ENCODE data around the gene ALOX12.
"Not testable (repeated sequence)": the region's sequence is repeated elsewhere in the genome, so short reads cannot be mapped to it uniquely, and the experiment has no call there.

Gene ALOX12

GRCh38 chr17:7047566-7047965 is 51.7 kb downstream of the ALOX12 start:
- no peak overlapping the region for H3K4me3 ChIP-seq (replicated peaks in 1 of 2; ENCODE audit: low read depth in 2 of 2, low read length in 2 of 2)
- TF ChIP-seq CTCF (IDR thresholded peaks at IDR 0.05; ENCODE audit: low read depth, low read length), result no peak
- peak in 1 of 2 donors; percentile 24 for DNase-seq (ENCODE audit: low read depth in 2 of 2)

GRCh38 chr17:7048968-7049367 is 53.1 kb downstream of the ALOX12 start:
- no peak for TF ChIP-seq CTCF (IDR thresholded peaks at IDR 0.05; ENCODE audit: low read depth, low read length)
- peak in 1 of 2 donors; percentile 22 for DNase-seq (ENCODE audit: low read depth in 2 of 2)
- no peak overlapping the region for H3K4me3 ChIP-seq (replicated peaks in 1 of 2; ENCODE audit: low read depth in 2 of 2, low read length in 2 of 2)

- not testable (repeated sequence) for H3K4me3 ChIP-seq (replicated peaks in 1 of 2; ENCODE audit: low read depth in 2 of 2, low read length in 2 of 2); DNase-seq (ENCODE audit: low read depth in 2 of 2)
Measured at GRCh38 chr17:7050583-7050982, 54.7 kb downstream of the ALOX12 start.

- TF ChIP-seq CTCF (IDR thresholded peaks at IDR 0.05; ENCODE audit: low read depth, low read length), result no peak
- H3K4me3 ChIP-seq (replicated peaks in 1 of 2; ENCODE audit: low read depth in 2 of 2, low read length in 2 of 2), result no peak overlapping the region
- peak in 1 of 2 donors; percentile 48 for DNase-seq (ENCODE audit: low read depth in 2 of 2)
Measured at GRCh38 chr17:7056386-7056785, 60.5 kb downstream of the ALOX12 start.

- peak; percentile 56 to 81 for DNase-seq (ENCODE audit: low read depth in 2 of 2)
- no peak overlapping the region for H3K4me3 ChIP-seq (replicated peaks in 1 of 2; ENCODE audit: low read depth in 2 of 2, low read length in 2 of 2)
- TF ChIP-seq CTCF (IDR thresholded peaks at IDR 0.05; ENCODE audit: low read depth, low read length), result no peak
Measured at GRCh38 chr17:7058831-7059447, 63.1 kb downstream of the ALOX12 start.
